ENCODE data around the gene RPL22L1. TPM values are rescaled to one million over a fixed set of nuclear protein-coding genes. Genes with fewer than 3 reads are reported as not detected.

RPL22L1 gene
- total RNA-seq, 1 experiment from 2014 or later: 41.5 TPM

GRCh38 chr3:170835336-170835735 lies 34.7 kb downstream of the RPL22L1 start:
- TF ChIP-seq EZH2 (IDR thresholded peaks at IDR 0.05; ENCODE audit: borderline replicate concordance, low read depth, low read length, poor library complexity, severe bottlenecking): no peak
- TF ChIP-seq, protein P1, sequence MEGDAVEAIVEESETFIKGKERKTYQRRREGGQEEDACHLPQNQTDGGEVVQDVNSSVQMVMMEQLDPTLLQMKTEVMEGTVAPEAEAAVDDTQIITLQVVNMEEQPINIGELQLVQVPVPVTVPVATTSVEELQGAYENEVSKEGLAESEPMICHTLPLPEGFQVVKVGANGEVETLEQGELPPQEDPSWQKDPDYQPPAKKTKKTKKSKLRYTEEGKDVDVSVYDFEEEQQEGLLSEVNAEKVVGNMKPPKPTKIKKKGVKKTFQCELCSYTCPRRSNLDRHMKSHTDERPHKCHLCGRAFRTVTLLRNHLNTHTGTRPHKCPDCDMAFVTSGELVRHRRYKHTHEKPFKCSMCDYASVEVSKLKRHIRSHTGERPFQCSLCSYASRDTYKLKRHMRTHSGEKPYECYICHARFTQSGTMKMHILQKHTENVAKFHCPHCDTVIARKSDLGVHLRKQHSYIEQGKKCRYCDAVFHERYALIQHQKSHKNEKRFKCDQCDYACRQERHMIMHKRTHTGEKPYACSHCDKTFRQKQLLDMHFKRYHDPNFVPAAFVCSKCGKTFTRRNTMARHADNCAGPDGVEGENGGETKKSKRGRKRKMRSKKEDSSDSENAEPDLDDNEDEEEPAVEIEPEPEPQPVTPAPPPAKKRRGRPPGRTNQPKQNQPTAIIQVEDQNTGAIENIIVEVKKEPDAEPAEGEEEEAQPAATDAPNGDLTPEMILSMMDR (conservative IDR thresholded peaks at IDR 0.05; ENCODE audit: low read depth, low read length): no peak
- Histone ChIP-seq H3K9me3 (ENCODE audit: low read depth, low read length, poor library complexity, severe bottlenecking) (no peaks in the 10 kb centered on the region), H3K4me3 (ENCODE audit: low read depth, low read length, poor library complexity, severe bottlenecking) (no peak overlapping the region), H3K27me3 (replicated peaks; ENCODE audit: insufficient read depth, low read depth, low read length, poor library complexity) (peaks cover 13% of the 10 kb centered on the region), H3K4me1 (ENCODE audit: insufficient read depth, low read length, poor library complexity, severe bottlenecking) (peaks cover 8% of the 10 kb centered on the region), H3K27ac (ENCODE audit: low read depth, low read length, poor library complexity, severe bottlenecking) (no peak overlapping the region), H3K36me3 (ENCODE audit: insufficient read depth, low read length, poor library complexity, severe bottlenecking) (no peaks in the 10 kb centered on the region)
- intact Hi-C loops (cut with micrococcal nuclease; ENCODE audit: unreplicated experiment): no loop called here
- peak; percentile 65 for DNase-seq (ENCODE audit: low spot score)
- BruUV-seq (replicated peaks): no TSS peak
- ChIA-PET CTCF (interaction anchor here (1.4 kb wide), 1 partner anchor 13 kb away, joined by 4 read pairs; no protein-coding TSS in a partner anchor), POLR2A (ENCODE audit: low non-redundant PET) (interaction anchor here (0.6 kb wide), 1 partner anchor 421 kb away, joined by 4 read pairs; no protein-coding TSS in a partner anchor)

- Histone ChIP-seq H3K27me3 (replicated peaks; ENCODE audit: insufficient read depth, low read depth, low read length, poor library complexity) (peaks cover 24% of the 10 kb centered on the region), H3K4me3 (ENCODE audit: low read depth, low read length, poor library complexity, severe bottlenecking) (no peak overlapping the region), H3K9me3 (ENCODE audit: low read depth, low read length, poor library complexity, severe bottlenecking) (no peaks in the 10 kb centered on the region), H3K27ac (ENCODE audit: low read depth, low read length, poor library complexity, severe bottlenecking) (no peak overlapping the region), H3K36me3 (ENCODE audit: insufficient read depth, low read length, poor library complexity, severe bottlenecking) (no peaks in the 10 kb centered on the region), H3K4me1 (ENCODE audit: insufficient read depth, low read length, poor library complexity, severe bottlenecking) (peaks cover 2% of the 10 kb centered on the region)
- BruUV-seq (replicated peaks): no TSS peak
- intact Hi-C loops (cut with micrococcal nuclease; ENCODE audit: unreplicated experiment): no loop called here
- no peak for TF ChIP-seq EZH2 (IDR thresholded peaks at IDR 0.05; ENCODE audit: borderline replicate concordance, low read depth, low read length, poor library complexity, severe bottlenecking)
- TF ChIP-seq, protein P1 (conservative IDR thresholded peaks at IDR 0.05; ENCODE audit: low read depth, low read length): no peak
- CTCF ChIA-PET: no interaction called here
- POLR2A ChIA-PET (ENCODE audit: low non-redundant PET): no interaction called here
- DNase-seq (ENCODE audit: low spot score): no peak
These were observed 39.4 kb downstream of the RPL22L1 start for GRCh38 chr3:170830580-170830979.

GRCh38 chr3:170829546-170830272 lies 40.3 kb downstream of the RPL22L1 start:
- ChIA-PET POLR2A (ENCODE audit: low non-redundant PET) (no interaction called here), CTCF (no interaction called here)
- H3K27me3 ChIP-seq (replicated peaks; ENCODE audit: insufficient read depth, low read depth, low read length, poor library complexity): peaks cover 24% of the 10 kb centered on the region
- TF ChIP-seq, protein P1 (conservative IDR thresholded peaks at IDR 0.05; ENCODE audit: low read depth, low read length): no peak
- no peak for TF ChIP-seq EZH2 (IDR thresholded peaks at IDR 0.05; ENCODE audit: borderline replicate concordance, low read depth, low read length, poor library complexity, severe bottlenecking)
- H3K4me1 ChIP-seq (ENCODE audit: insufficient read depth, low read length, poor library complexity, severe bottlenecking): no peaks in the 10 kb centered on the region
- H3K36me3 ChIP-seq (ENCODE audit: insufficient read depth, low read length, poor library complexity, severe bottlenecking): no peaks in the 10 kb centered on the region
- BruUV-seq (replicated peaks): no TSS peak
- H3K4me3 ChIP-seq (ENCODE audit: low read depth, low read length, poor library complexity, severe bottlenecking): no peak overlapping the region
- DNase-seq (ENCODE audit: low spot score): no peak
- no peaks in the 10 kb centered on the region for H3K9me3 ChIP-seq (ENCODE audit: low read depth, low read length, poor library complexity, severe bottlenecking)
- intact Hi-C loops (cut with micrococcal nuclease; ENCODE audit: unreplicated experiment): no loop called here
- no peak overlapping the region for H3K27ac ChIP-seq (ENCODE audit: low read depth, low read length, poor library complexity, severe bottlenecking)
